HepG2 (cell line): ENCODE data around the gene SNRNP27. TPM values are rescaled to one million over a fixed set of nuclear protein-coding genes. Genes with fewer than 3 reads are reported as not detected.

Source experiments
- BRD4 ChIP-seq: sonication (generic); formaldehyde crosslinking; IDR thresholded peaks from 2 replicates; pipeline ENCODE4 v1.4.0; 2020; ENCODE audit warnings: missing genetic modification reagents
- CBX5 ChIP-seq: sonication (generic); formaldehyde crosslinking; IDR thresholded peaks from 2 replicates; pipeline ENCODE4 v1.4.0; 2020; ENCODE audit warnings: missing genetic modification reagents, borderline replicate concordance
- CHCHD3 ChIP-seq: sonication (generic); formaldehyde crosslinking; IDR thresholded peaks from 2 replicates; pipeline ENCODE4 v1.8.0; 2022; ENCODE audit warnings: mild to moderate bottlenecking, missing genetic modification reagents, moderate library complexity
- DDIT3 ChIP-seq: sonication (generic); formaldehyde crosslinking; IDR thresholded peaks from 2 replicates; pipeline ENCODE4 v1.4.0; 2020; ENCODE audit warnings: mild to moderate bottlenecking, missing genetic modification reagents
- ELF1 ChIP-seq: sonication (generic); formaldehyde crosslinking; IDR thresholded peaks from 2 replicates; pipeline ENCODE4 v1.4.0; 2020; ENCODE audit warnings: missing genetic modification reagents
- FLYWCH1 ChIP-seq: sonication (generic); formaldehyde crosslinking; IDR thresholded peaks from 2 replicates; pipeline ENCODE4 v1.8.1; 2023; ENCODE audit warnings: mild to moderate bottlenecking, missing genetic modification reagents
- FOXA1 ChIP-seq, 2 experiments: fragments of 450-650 bp in 1 of 2; sonication (generic) in 1 of 2; formaldehyde crosslinking in 1 of 2; IDR thresholded peaks; 2 replicates each; pipeline versions ENCODE4 v1.4.0 to v1.6.1; 2016 to 2020; ENCODE audit warnings: missing genetic modification reagents in 1 of 2
- GATAD2A ChIP-seq: IDR thresholded peaks from 2 replicates; pipeline ENCODE4 v1.6.1; 2016
- HDAC1 ChIP-seq: sonication (generic); formaldehyde crosslinking; IDR thresholded peaks from 2 replicates; pipeline ENCODE4 v1.5.1; 2020; ENCODE audit warnings: mild to moderate bottlenecking, missing genetic modification reagents
- HDAC6 ChIP-seq: fragments of 200-600 bp; sonication (generic); IDR thresholded peaks from 2 replicates; pipeline ENCODE4 v1.7.0; 2017; ENCODE audit warnings: mild to moderate bottlenecking, antibody characterized with exemption, low read length, low read depth
- HOXA3 ChIP-seq: sonication (generic); formaldehyde crosslinking; IDR thresholded peaks from 2 replicates; pipeline ENCODE4 v1.5.0; 2020; ENCODE audit warnings: missing genetic modification reagents
- MAFF ChIP-seq: IDR thresholded peaks from 2 replicates; pipeline ENCODE4 v1.6.1; 2011; ENCODE audit warnings: low read depth, low read length, improper control_type of control experiment
- NFE2 ChIP-seq: sonication (generic); formaldehyde crosslinking; IDR thresholded peaks from 2 replicates; pipeline ENCODE4 v1.4.0; 2020; ENCODE audit warnings: missing genetic modification reagents
- POLR2G ChIP-seq: fragments of 200-400 bp; formaldehyde crosslinking; IDR thresholded peaks from 2 replicates; pipeline ENCODE4 v1.6.1; 2018; ENCODE audit warnings: mild to moderate bottlenecking, low read depth, low read length, moderate library complexity
- SIX4 ChIP-seq: sonication (generic); formaldehyde crosslinking; IDR thresholded peaks from 2 replicates; pipeline ENCODE4 v1.4.0; 2020; ENCODE audit warnings: missing genetic modification reagents
- SMARCE1 ChIP-seq: fragments of 450-650 bp; IDR thresholded peaks from 2 replicates; pipeline ENCODE4 v1.6.1; 2017; ENCODE audit warnings: borderline replicate concordance
- SOX5 ChIP-seq: IDR thresholded peaks from 2 replicates; pipeline ENCODE4 v1.6.1; 2016; ENCODE audit warnings: borderline replicate concordance
- SOX6 ChIP-seq, 2 experiments: fragments of 450-650 bp in 1 of 2; sonication (generic) in 1 of 2; formaldehyde crosslinking in 1 of 2; IDR thresholded peaks; 2 replicates each; pipeline versions ENCODE4 v1.4.0 to v1.6.1; 2017 to 2020; ENCODE audit warnings: antibody characterized with exemption in 1 of 2, mild to moderate bottlenecking in 1 of 2, missing genetic modification reagents in 1 of 2
- ZBTB7B ChIP-seq: sonication (generic); formaldehyde crosslinking; IDR thresholded peaks from 2 replicates; pipeline ENCODE4 v1.4.0; 2020; ENCODE audit warnings: missing genetic modification reagents
- ZFP1 ChIP-seq: IDR thresholded peaks from 2 replicates; pipeline ENCODE4 v1.6.1; 2016
- ZFP82 ChIP-seq: sonication (generic); formaldehyde crosslinking; IDR thresholded peaks from 2 replicates; pipeline ENCODE4 v1.5.1; 2020; ENCODE audit warnings: mild to moderate bottlenecking, missing genetic modification reagents, borderline replicate concordance
- ZNF30 ChIP-seq: sonication (generic); formaldehyde crosslinking; IDR thresholded peaks from 2 replicates; pipeline ENCODE4 v1.5.0; 2020; ENCODE audit warnings: mild to moderate bottlenecking, missing genetic modification reagents
- ZNF350 ChIP-seq: sonication (generic); formaldehyde crosslinking; IDR thresholded peaks from 2 replicates; pipeline ENCODE4 v1.4.0; 2020; ENCODE audit warnings: mild to moderate bottlenecking, low read depth, missing genetic modification reagents, borderline replicate concordance
- ZNF513 ChIP-seq: sonication (generic); formaldehyde crosslinking; conservative IDR thresholded peaks from 2 replicates; pipeline ENCODE4 v1.5.0; 2020; ENCODE audit warnings: missing genetic modification reagents
- ZNF660 ChIP-seq: sonication (generic); formaldehyde crosslinking; IDR thresholded peaks from 2 replicates; pipeline ENCODE4 v1.5.1; 2020; ENCODE audit warnings: mild to moderate bottlenecking, low read depth, missing genetic modification reagents, borderline replicate concordance
- ZNF7 ChIP-seq: IDR thresholded peaks from 2 replicates; pipeline ENCODE4 v1.6.1; 2016; ENCODE audit warnings: missing biosample characterization, missing genetic modification reagents
- ZNF710 ChIP-seq: sonication (generic); formaldehyde crosslinking; IDR thresholded peaks from 2 replicates; pipeline ENCODE4 v1.5.0; 2020; ENCODE audit warnings: mild to moderate bottlenecking, missing genetic modification reagents, borderline replicate concordance
- ZNF879 ChIP-seq: sonication (generic); formaldehyde crosslinking; IDR thresholded peaks from 2 replicates; pipeline ENCODE4 v1.8.1; 2023; ENCODE audit warnings: missing genetic modification reagents
- polyA plus RNA-seq, 8 experiments: library from polyadenylated mRNA; depleted of rRNA in 3 of 8; stranded (reverse) in 7 of 8; unstranded in 1 of 8; fragments of >200 nt; fragmentation: Illumina TruSeq in 4 of 8; extraction: Trizol in 4 of 8; gene quantifications; 2 replicates each; pipeline versions ENCODE4 v1.2.1 to v1.2.3, GENCODE V29; 2011 to 2016; ENCODE audit warnings: low read depth in 4 of 8, missing spikeins in 1 of 8, mixed read lengths in 1 of 8; ENCODE audit not compliant: insufficient read depth in 1 of 8
- total RNA-seq, 5 experiments: library from RNA; depleted of rRNA; stranded (reverse); fragments of >200 nt; fragmentation: Illumina TruSeq; extraction: Trizol; gene quantifications; 2 replicates each; pipeline ENCODE4 v1.2.3, GENCODE V29; 2016; ENCODE audit warnings: low read depth in 1 of 5

The SNRNP27 gene
- total and polyA plus RNA-seq, 2 of the 13 experiments (the other 11 are each of a cell fraction or from before 2014, with no cell fraction given), result 49.8 to 54.6 TPM

- TF ChIP-seq CHCHD3 (CRISPR knock-in tag) (no peak), ZNF879 (CRISPR knock-in tag) (no peak), SIX4 (CRISPR knock-in tag) (no peak; the same call in 1 of the 2 replicates), ZNF350 (CRISPR knock-in tag) (no peak), SOX5 (CRISPR knock-in tag) (peak; percentile 95), ZFP82 (CRISPR knock-in tag) (no peak), ZBTB7B (CRISPR knock-in tag) (no peak), MAFF (no peak), POLR2G (no peak), HDAC6 (no peak), ZNF660 (CRISPR knock-in tag) (no peak), SMARCE1 (no peak), ZNF513 (no peak), ZFP1 (CRISPR knock-in tag) (peak; percentile 59; the same call in 1 of the 2 replicates), ZNF7 (peak; percentile 52; the same call in 1 of the 2 replicates), DDIT3 (CRISPR knock-in tag) (peak; percentile 47; the same call in 1 of the 2 replicates), HOXA3 (CRISPR knock-in tag) (no peak), ELF1 (CRISPR knock-in tag) (no peak; the same call in 1 of the 2 replicates), CBX5 (CRISPR knock-in tag) (peak; percentile 57; the same call in 1 of the 2 replicates), SOX6 (IDR thresholded peaks at IDR 0.05) (no peak), SOX6 (CRISPR knock-in tag; IDR thresholded peaks at IDR 0.05) (peak; percentile 98), GATAD2A (peak; percentile 98), FLYWCH1 (CRISPR knock-in tag) (no peak), BRD4 (no peak), ZNF710 (CRISPR knock-in tag) (no peak), HDAC1 (CRISPR knock-in tag) (no peak), NFE2 (CRISPR knock-in tag) (no peak), ZNF30 (CRISPR knock-in tag) (no peak), FOXA1 (IDR thresholded peaks at IDR 0.05) (no peak), FOXA1 (CRISPR knock-in tag; IDR thresholded peaks at IDR 0.05) (peak; percentile 72)
These were observed 33.2 kb downstream of the SNRNP27 start (continued) for GRCh38 chr2:69926849-69927515.
